ENCODE results near the gene NSG1.

GRCh38 chr4:4408576-4409335 is 21.9 kb downstream of the NSG1 start:
- TF ChIP-seq, protein P1, sequence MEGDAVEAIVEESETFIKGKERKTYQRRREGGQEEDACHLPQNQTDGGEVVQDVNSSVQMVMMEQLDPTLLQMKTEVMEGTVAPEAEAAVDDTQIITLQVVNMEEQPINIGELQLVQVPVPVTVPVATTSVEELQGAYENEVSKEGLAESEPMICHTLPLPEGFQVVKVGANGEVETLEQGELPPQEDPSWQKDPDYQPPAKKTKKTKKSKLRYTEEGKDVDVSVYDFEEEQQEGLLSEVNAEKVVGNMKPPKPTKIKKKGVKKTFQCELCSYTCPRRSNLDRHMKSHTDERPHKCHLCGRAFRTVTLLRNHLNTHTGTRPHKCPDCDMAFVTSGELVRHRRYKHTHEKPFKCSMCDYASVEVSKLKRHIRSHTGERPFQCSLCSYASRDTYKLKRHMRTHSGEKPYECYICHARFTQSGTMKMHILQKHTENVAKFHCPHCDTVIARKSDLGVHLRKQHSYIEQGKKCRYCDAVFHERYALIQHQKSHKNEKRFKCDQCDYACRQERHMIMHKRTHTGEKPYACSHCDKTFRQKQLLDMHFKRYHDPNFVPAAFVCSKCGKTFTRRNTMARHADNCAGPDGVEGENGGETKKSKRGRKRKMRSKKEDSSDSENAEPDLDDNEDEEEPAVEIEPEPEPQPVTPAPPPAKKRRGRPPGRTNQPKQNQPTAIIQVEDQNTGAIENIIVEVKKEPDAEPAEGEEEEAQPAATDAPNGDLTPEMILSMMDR (IDR thresholded peaks at IDR 0.05; ENCODE audit: extremely low read depth in 1 of 2, insufficient read depth in 1 of 2, low read depth in 1 of 2, low read length in 2 of 2): no peak
- TF ChIP-seq EZH2 (IDR thresholded peaks at IDR 0.05; ENCODE audit: borderline replicate concordance, low read depth, low read length, severe bottlenecking) (no peak), JUN (IDR thresholded peaks at IDR 0.05; ENCODE audit: borderline replicate concordance, insufficient read depth, insufficient read length, low read depth) (no peak), POLR2A (IDR thresholded peaks at IDR 0.05; ENCODE audit: low read depth, low read length) (no peak), POLR2AphosphoS5 (IDR thresholded peaks at IDR 0.05; ENCODE audit: insufficient read depth, low read depth, low read length) (no peak), MYC (IDR thresholded peaks at IDR 0.05; ENCODE audit: low read depth, low read length) (no peak)

All from endothelial cell of umbilical vein (primary cell).